ENCODE measurements around the gene BHLHE23.
"Not testable (repeated sequence)": the region's sequence is repeated elsewhere in the genome, so short reads cannot be mapped to it uniquely, and the experiment has no call there.

Gene BHLHE23

DNA sequence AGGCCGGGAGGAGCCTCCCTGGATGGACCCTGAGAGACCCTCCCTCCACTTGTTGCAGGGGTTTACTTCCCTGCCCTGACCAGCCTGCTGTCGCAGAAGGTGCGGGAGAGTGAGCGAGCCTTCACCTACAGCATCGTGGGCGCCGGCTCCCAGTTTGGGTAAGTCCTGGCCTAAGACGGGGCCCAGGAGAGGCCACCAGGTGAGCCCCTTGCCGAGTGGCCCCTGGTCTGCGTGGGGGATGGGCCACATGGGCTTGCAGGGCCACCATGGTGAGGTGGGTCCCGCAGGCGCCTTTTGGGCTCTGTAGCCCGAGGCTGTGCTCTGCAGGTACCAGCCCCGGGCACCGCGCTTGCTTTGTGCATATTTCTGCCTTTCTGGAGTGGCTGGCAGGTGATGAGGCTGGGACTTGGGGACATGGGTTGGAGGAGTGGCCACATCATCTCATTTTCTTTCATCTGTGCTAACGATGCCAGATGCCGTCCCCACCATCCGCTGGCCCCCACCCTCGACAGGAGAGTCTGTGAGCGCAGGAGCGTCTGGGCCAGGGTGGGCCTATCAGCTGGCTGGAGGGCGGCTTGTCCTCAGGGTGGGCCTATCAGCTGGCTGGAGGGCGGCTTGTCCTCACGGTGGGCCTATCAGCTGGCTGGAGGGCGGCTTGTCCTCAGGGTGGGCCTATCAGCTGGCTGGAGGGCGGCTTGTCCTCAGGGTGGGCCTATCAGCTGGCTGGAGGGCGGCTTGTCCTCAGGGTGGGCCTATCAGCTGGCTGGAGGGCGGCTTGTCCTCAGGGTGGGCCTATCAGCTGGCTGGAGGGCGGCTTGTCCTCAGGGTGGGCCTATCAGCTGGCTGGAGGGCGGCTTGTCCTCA is 46.1 kb downstream of the BHLHE23 start:
- DNase-seq (ENCODE audit: low read depth): not testable (repeated sequence)

DNA sequence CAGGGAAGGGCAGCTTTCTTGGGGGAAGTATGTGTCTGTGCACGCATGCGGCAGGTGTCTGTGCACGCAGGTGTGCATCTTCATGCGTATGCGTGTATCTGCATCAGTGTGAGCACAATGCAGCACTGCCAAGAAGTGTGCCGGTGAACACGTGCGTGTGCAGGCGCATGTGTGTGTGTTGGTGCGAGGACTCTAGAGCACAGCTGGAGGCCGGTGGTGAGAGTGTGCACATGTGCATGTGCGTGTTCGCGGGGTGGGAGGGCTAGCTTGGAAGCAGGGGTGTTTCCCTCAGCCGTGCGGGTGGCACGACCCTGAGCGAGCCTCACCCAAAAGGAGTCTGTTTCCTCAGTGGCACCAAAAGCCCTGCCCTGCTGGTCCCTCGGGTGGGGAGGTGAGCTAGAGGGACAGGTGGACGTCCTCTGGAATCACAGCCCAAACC is 46.7 kb downstream of the BHLHE23 start:
- DNase-seq (ENCODE audit: low read depth): no peak

DNA sequence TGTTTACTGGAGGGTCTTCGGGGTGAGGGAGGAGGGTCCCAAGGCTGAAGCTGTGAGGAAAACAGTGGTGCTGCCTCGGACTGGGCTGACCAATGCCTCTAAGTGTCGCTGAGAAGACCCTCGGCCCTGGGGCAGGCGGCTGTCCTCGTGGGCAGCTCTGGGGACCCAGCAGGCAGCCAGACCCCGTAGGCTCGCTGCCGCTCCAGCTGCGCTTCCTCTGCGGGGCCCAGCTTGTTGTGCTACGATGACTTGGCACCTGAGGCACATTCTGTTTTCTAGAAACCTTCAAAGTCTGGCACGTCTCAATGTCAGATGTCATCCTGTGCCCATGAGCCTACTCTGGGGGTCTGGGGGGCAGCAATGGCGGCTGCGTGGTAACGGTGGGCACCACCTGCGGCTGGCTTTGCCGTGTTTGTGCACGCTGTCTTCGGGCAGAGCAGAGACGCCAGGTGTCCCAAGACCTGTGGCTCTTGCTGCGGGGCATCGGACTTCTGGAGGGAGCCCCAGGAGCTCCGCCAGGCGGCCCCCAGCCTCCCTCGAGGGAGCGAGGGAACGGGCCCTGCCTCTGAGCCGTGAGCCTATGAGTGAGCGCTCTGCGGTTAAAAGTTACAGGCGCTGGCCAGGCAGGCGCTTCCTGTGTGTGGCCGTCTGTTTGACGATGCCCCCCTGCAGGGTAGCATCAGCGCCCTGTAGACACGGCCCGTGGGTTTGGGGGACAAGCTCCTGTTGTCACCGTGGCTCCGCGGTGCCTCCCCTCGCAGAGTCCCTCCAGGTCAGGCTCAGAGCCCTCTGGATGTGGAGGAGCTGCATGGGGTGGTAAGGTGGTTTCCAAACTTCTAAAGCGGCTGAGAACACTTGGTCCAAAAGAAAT is 47.4 kb downstream of the BHLHE23 start:
- no peak for DNase-seq (ENCODE audit: low read depth)

DNA sequence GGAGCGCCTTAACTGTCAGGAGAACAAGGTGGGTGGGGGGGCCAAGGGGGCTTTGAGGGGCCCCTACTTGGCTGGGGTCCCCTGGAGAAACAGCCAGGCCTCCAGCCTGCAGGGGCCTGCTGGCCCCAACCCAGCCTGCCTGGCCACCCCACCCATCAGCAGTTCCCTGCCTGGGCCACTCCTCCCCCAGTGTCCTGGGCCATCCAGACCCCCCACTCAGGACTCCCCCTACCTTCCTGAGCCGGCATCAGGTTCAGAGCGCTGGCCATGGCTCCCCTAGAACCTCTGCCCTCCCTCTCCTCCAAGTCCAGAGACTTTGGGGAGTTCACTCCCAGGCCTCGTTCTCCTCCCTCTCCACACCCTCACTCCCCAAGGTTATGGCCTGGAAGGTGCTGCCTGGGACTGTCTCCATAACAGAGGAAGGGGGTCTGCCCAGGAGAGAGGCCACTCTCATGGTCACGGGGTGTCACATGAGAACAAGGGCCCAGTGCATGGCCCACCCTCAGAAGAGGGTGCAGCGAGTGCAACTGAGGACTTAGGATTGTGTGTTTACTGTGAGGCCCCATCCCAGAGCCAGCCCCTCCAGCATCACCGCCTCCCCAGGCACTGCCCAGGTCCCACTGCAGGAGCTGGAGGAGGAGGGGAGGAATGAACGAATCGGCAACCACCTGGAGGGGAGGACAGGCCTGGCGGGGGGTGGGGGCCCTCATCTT is 48.2 kb downstream of the BHLHE23 start:
- no peak for DNase-seq (ENCODE audit: low read depth)

DNA sequence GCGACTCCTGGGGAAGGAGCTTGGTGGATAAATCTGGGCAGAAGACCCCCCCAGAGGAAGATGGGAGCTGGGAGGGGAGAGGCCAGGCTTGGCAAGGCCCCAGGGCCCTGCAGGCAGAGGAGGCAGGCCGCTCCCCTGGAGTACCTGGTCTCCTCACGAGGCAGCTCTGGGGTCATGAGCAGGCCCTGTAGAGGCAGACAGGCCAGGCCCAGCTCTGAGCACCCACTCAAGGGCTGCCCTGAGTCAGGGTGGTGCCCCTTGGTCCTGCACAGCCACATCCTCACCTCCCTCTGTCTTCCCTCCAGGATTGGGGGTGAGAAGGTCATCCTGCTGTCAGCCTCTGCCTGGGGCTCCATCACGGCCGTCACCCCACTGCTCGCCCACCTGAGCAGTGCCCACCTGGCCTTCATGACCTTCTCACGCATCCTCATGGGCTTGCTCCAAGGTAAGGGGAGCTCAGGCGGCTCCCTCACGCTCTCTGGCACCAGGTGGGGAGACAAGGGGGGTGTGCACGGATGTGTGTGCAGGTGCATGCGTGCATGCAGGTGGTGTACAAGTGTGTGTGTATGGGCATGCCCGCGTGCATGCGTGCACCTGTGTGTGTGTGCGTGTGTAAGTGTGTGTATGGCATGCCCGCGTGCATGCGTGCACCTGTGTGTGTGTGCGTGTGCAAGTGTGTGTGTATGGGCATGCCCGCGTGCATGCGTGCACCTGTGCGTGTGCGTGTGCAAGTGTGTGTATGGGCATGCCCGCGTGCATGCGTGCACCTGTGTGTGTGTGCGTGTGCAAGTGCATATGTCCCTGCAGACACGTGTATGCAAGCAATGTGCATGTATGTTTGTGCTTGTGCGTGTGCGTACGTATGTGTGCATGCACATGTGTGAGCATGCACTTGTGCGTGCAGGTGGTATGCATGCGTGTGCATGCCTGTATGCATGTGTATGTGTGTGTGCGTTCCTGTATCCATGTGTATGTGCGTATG is 49.3 kb downstream of the BHLHE23 start:
- no peak for DNase-seq (ENCODE audit: low read depth)

DNA sequence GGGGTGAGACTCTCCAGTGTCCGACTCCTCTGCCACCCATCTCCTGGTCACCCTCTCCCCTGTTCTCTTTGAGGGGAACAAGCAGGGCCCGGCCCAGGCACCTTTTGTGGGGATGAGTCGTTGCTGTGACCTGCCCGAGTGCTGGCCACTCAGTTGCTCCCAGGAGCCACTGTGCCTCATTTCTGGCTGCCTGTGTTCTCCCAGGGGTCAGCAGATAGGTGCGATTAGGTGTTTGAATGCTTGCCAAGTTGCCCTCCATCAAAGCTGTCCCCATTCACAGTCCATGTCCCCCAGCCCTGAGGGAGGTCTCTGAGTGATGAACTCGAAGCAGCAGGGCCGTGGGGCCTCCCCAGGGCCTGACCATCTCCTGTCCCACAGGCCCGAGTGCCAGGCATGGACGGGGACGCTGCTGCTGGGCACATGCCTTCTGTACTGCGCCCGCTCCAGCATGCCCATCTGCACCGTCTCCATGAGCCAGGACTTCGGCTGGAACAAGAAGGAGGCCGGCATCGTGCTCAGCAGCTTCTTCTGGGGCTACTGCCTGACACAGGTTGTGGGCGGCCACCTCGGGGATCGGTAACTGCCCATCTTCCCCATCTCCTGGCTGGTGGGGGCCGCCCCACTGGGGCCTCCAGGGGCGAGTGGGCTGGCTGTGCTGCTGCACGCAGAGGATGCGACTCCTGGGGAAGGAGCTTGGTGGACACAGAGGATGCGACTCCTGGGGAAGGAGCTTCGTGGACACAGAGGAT is 50.2 kb downstream of the BHLHE23 start:
- DNase-seq (ENCODE audit: low read depth): no peak

All from GM04504 (cell line).